CD4-positive, alpha-beta T cell treated with Interleukin-2 at 100 ng/mL for 4 hours (primary cell): Measurements from ENCODE around the gene LRRC7.

Experiments
- DNase-seq: peaks from one replicate; pipeline ENCODE4 v3.0.0-alpha.2; 2020; ENCODE audit warnings: low spot score

The LRRC7 gene

DNA sequence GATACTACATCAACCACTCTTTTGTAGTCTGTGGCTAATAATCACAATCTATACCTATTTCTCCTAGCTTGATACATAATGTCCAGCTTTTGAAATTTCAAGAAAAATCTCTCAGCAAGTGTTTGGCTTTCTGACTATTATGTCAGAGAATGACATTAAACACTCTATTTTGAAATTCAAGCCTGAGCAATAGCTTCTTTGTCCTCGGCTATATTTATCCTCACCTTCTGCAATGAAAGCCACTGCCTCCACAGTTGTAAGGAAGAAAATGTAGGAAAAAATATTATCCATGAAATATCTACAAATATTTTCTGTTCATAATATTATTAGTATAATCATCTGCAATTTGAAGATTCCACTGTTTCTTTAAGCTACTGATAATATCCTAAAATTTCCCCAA lies 22.1 kb downstream of the LRRC7 start:
- DNase-seq, result no peak

DNA sequence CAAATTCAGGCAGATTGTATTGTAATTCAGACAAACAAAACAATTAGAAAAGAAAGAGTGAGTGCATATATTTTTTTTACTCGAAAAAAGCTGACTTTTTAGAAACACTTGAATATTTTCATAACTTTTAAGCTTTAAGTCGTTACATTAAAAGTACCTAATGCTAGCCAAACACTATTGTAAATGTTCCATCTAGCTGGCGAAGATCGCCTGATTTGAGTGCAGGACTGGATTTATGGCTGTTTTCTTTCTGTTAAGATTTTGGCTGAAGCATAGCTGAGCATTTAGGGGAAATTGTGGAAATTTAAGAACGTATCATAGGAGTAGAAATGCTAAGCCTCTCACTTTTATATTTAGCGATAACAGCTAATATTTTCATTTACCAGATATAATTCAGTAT lies 24.6 kb downstream of the LRRC7 start:
- DNase-seq, result no peak

DNA sequence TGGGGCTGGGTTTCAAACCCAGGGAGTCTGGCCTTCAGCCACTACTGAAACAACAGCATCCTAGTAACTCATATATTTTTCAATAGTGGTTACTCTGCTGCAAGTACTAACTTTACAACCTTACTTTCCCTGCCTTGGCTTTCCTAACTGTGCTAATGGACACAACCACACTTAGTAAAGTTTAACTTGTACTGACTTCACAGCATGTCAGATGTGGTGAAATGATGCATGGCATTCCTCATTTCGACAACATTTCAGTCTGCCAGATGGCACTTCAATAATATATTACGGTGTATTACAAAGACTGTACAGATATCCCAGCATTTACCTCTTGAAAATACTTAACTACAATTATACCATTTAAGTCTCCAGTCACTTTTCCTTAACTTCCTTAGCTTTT lies 27.8 kb downstream of the LRRC7 start:
- DNase-seq, result no peak

DNA sequence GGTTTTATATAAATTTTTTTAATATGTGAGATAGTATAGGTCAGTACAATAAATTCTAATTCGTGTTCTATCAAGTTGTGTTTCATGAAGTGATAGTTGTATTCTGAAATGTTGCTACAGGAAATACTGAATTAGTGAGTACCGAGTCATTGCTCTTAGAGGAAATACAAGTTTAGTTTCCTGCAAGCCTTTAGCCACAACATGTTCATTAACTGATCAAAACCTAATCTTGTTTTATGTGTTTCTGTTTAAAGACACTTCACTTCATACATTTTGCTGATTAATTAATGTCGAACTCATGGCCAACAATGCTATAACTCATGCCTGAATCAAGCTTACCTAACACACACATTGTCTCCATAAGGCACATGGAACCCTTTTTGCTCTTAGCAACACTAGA lies 43.6 kb downstream of the LRRC7 start:
- DNase-seq, result no peak

DNA sequence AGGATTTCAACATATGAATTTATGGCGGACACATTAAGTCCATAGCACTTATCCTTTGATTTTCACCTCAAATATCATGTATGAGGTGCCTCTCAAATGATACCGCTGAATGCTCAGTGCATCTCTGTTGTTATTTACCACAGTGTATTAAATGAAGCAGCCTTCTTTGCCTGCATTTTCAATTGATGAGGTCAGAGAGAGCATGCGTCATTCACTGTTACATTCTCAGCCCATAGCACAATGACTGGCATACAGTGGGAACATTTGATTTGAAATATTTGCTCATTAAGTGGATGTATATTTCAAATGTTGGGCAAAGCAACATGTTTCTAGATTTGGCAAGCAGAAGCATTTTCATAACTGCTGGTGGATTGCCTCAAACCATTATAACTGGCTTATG lies 45.7 kb downstream of the LRRC7 start:
- no peak for DNase-seq

DNA sequence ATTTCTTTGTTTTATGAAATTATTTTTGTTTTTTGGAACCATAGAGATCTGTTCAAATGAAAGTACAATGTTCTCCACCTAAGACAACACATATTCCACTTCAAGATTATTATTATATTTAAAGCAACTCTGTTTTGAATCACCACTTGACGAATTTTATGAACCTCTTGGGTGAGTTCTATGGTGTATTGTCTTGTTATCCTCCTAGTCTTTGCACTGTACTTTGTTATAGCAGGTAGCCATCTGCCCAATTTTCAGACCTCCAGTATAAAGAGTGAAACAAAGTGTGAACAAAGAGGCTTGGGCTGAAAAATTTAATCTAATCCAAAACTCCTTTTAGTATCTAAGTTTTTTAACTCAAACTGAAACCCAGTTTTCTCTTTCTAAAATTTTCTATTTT lies 71.0 kb downstream of the LRRC7 start:
- DNase-seq, result no peak

DNA sequence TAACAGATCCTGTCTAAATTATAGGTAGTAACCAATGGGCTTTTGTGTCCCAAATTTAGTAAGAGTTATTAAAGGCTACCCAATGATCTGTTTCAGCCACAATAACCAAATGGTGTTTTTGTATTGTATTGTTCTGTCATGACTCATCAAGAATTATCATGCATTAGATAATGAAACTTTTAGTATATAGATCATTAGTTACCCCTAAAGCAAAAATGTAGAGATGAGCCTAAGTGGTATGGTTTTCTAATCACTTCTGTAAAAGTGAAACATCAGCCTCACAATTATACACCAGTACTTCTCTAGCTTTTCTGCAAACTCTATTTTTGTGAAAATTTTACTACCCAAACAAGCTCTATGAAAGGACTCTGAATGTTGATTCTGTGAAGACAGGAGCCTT lies 71.4 kb downstream of the LRRC7 start:
- no peak for DNase-seq

DNA sequence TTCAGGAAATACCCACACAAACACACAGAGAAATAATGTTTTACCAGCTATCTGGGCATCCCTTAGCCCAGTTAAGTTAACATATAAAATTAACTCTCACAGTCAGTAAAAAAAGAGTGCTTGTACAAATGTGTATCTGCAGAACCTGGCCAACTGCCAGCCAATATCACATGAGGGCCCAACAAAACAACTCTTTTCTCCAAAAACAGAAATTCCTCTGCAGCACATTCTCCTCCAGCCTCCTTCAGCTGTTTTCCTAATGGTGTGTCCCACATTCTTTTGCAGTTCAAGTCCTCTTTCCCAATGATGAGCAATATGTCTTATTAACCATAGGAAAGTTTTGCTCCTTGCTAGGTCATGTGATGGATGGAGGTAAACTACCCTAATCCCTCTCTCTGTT lies 75.5 kb downstream of the LRRC7 start:
- DNase-seq, result no peak

DNA sequence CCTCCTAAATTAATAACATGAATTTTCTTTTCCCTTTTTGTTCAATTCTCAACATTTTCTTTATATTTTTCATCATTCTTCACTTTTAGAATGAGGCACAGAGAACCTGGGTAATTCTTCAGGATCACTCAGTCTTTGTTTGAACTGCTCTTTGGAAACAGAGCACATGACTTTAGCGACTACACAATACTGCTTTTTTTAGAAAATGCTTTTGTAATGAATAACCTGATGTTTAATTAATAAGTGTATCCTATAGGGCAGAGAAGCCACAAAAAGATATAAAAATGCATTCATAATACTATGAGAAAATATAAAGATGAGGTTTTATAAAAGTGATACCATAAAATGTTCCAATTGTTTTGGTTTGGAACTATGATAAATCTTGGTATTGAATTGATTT lies 77.8 kb downstream of the LRRC7 start:
- no peak for DNase-seq

DNA sequence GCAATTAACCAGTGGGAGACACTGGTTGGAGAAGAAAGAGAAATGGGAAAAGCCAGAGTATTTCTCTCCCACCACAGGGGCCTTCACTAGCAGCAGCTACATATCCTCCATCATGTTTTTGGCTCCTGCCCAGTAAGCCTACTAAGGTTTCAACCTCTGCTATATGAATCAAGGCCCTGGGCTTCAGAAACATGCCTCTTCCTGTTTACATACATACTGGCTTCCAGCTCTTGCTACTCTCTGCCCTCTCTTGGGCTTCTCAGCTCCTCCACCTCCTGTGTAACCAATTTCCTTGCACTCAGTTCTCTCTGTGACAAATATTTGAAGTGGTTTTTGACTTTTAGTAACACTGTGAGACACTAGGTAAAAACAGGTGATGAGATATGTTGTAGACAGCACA lies 80.8 kb downstream of the LRRC7 start:
- no peak for DNase-seq

DNA sequence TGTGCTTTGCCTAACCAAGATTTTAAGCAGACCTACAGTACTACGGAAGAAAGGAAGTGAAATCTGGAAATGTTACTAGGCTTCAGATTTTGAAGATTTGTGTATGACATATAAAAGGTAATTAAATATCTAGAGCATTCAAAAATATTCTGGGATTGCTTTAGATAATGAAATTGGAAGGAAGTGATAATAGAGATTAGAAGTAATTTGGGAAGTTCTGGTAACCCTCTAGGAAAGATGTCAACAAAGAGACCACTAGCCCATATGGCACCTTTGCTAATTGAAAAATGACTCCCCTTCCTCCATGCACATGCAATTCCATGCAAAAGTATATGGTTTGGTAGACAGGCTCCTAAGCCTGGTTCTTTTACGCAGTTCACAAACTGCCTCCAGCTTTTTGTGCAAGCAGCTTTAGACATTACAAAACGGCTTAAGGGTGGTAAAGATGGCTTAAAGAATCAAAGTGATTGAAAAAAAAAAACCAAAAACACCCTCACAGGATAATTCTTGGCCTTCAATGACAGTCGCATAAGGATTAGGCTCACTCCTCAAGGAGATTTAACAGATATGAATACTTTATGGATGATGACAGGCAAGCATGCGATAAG lies 81.8 kb downstream of the LRRC7 start:
- no peak for DNase-seq

DNA sequence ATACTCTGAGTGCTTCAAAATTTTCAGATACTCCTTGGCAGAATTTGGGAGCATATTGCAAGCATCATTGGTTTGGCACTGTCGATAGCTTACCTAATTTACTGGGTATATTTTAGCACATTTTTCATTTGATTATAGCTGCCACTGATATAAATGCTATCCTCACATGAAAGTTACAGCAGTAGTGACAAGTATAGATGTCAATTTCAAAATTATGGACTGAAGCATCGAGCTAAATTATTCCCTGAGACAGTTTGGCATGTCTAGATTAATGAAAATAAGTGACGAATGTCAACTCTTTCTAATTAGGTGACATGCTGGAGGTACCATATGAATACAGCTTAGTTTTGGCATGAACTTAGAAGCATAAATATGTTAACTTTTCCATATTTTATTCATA lies 83.1 kb downstream of the LRRC7 start:
- no peak for DNase-seq

DNA sequence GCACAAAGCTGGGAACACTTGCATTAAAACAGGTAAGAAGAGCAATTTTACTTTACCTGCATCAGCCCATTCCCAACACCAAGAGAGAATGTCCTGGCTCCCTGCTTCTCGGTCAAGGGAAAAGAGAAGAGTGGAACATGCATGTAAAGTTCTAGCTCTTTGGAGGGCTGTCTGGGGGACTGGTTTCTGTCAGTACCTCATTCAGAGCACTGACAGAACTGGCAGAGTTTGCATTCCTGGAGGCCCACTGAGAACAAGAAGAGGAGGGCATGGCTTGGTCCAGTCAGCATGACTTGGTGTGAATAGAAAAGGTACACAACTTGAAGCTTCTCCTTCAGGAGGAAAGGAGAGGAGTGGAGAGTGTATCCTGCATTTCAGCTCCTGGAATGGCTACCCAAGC lies 83.9 kb downstream of the LRRC7 start:
- DNase-seq, result no peak

DNA sequence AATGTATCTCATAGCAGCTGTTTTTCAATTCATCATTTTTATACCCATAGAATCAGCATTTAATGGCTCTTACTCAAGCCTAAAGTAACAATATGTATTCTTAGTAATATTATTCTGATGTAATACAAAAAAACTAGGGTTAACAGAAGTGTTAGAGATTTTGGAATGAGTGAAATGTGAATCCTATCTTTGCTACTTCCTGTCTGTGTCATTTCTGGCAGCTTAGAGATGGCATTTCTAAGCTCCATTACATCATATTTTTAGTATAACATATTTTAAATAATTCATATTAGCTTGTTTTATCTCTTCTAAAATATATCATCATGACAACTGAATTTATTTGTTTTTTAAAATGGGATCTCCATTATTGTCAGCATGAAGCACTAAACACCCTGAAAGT lies 90.2 kb downstream of the LRRC7 start:
- DNase-seq, result no peak

DNA sequence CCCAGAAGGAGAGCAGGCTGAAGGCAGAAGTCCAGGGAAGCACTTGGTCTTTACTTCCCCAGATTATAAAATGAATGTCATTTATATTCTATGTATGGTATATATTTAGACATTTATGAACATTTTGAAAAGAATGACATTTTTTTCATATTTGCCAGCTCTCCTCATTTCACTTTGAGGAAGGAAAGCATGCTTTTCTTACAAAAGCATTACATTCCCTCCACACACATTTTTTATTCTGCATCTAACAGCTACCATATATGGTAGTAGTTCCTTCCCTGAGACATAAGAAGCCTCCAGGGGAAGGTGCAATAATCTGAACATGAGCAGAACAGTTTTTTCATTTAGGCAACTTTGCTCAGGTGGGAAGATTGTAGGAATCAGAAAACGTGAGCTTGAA lies 94.0 kb downstream of the LRRC7 start:
- no peak for DNase-seq

DNA sequence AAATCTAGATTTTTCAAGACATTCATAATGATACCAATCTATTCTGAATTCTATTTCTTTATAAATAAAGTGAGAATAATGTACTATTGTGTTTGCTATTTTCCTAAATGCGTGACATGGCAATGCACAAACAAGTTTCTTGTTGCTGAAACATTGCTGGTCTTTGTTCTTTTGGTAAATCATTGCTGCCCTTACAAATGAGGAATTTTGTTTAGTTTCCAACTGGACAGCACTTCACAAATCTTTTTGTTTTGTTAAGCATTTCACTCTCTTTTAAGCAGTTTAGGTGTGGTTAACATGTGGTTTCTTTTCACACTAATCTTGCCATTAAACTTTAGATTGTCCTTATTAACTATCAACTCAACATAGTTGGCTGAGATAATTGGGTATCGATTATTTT lies 94.6 kb downstream of the LRRC7 start:
- no peak for DNase-seq

DNA sequence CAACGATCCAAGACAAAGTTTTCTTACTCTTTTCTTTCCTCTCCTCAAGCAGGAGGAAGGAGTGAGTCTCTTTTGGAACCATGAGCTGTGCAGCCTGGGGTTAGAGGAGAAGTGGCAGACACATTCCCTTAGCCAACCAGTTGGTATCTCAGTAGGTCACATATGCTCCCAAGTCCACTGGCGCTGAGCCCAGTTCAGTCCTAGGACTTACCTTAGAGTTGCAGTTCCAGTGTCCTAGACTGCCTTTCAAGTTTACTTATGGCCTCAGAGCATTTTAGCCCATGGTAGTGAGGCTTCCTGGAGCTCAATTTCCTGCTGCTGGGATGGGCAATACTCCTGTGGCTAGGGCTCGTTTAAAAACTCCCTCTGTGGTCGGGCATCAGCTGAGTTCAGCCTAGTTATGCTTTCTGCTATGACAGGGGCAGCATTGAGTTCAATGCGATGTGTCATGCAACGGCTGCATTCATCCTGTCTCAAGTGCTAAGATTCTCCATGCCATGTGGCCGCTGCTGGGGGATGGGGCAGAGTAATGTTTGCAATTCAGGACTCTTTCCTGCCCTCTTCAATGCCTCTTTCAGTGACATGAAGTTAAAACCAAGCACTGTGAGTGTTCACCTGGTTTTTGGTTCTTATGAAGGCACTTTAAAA lies 103.8 kb downstream of the LRRC7 start:
- DNase-seq, result no peak

DNA sequence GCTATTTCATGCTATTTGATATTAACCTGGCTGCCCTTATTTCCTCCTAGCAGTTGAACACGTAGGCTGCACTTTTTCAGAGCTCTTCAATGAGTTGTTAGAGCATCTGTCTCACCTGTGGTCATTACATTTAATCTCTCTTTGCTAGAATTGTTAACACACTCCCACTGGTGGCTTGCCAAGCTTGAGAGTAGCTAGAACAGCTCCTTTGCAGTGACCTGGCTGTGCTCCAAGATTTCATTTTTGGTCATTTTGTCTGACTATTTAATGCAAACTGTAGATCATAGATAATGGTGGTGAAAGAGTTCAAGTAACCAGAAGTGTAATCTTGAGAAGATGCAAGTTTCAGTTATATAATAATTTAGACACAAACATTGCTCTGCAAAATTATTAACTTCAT lies 105.6 kb downstream of the LRRC7 start:
- DNase-seq, result no peak

DNA sequence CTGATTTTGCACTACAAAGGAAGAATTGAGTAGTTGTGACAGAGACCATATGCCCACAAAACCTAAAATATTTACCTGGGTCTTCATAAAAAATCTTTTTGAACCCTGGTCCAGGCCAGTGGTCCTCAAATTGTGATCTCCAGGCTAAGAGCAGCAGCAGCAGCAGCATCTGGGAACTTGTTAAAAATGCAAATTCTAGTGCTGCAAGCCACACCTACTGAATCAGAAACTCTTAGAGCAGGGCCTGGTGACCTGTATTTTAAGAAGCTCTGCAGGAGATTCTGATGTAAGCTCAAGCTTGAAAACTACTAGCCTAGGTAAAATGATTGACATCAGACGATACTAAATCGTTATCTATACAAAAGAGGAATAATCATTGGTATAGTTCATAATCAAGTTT lies 112.2 kb downstream of the LRRC7 start:
- no peak for DNase-seq

DNA sequence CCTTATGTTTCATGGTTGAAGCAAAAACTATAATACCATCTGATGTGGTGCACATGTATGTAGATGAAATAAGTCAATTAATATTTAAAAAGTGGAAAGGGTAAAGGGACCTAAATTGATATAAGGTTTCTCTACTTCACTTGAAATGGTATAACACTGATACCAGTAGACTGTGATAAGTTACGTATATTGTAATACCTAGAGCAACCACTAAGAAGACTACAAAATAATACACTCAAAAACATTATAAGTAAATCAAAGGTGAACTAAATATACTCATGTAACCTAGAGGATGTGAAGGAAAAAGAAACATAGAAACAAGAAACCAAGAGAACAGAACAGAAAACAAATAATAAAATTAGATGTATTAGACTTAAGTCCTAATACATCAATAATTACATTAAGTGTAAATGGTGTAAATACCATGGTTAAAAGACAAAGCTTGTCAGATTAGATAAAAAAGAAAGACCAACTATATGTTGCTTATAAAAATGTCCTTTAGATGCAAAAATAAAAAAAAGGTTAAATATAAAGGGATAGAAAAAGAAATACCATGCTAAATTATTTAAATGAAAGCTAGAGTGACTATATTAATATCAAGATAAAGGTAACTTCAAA lies 118.8 kb downstream of the LRRC7 start:
- no peak for DNase-seq

DNA sequence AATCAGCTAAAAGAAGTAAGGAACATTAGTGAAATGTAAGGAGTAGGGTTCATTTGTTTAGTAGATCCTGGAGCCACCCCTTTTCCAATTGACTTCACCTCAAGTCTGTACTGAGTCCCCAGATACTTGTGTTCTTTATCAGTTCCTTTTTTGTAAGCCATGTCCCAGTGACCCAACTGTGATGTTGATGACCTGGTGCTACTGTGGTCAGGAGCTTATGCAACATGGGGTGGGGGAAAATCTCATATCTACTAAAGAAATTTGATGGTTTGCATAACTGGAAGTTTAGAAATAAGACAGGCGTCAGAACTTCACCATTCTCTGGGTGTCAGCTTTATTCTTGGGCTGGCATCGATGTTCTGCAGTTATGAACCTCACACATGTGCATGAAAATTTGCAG lies 120.5 kb downstream of the LRRC7 start:
- no peak for DNase-seq

DNA sequence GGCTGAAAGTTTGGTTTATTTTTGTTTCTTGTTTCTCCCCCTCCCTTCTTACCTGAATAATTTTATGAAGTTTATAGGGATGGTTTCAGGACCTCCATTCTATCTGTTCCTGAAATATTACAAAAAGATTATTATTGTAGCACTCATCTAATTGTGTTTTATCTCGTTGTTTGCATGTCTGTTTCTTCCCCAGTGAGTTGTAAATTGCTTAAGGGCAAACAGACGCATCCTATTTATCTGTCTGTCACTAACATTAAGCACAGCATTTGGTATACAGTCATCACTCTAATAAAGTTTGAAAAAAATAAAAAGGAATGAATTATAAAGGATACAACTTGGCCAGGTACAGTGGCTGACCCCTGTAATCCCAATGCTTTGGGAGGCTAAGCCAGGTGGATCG lies 123.5 kb downstream of the LRRC7 start:
- no peak for DNase-seq

DNA sequence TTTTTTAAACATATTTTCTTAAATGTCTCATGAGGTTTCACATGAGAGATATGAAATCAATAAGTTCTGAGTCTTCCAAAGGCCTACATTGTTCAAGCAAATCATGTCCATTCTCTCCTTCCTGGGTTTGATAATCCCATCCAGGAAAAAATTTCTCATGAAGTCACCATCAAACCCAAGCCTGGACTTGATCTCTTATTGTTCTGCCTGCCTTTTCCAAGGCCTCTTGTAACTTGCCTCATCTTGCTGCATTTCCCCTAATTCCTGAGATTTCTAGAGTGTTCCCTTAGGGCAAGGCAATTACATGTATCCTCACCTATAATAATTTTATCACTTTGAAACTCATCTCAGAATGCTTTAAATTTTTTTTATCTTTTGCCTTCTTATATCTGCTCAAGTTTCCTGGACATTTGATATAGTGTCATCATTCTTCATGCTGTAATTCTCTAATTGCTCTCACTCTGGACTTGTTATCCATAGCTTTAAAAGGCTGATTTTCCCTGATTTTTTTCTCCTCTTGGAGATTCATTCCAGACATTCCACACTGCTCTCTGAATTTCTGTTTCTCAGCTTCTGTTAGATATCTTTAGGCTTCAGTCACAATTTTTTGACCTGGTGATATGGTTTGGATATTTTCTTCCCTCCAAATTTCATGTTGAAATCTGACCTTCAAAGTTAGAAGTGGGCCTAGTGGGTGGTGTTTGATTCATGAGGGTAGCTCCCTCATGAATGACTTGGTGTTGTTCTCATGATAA lies 126.4 kb downstream of the LRRC7 start:
- no peak for DNase-seq
